ENCODE data around the gene SESN1.

GRCh38 chr6:109094416-109095035, at the start of gene SESN1:
- peak in 1 of 2 experiments; percentile 27; a peak in 1 of 5 replicates for TF ChIP-seq JUN (IDR thresholded peaks at IDR 0.05)
- TF ChIP-seq, protein P1, sequence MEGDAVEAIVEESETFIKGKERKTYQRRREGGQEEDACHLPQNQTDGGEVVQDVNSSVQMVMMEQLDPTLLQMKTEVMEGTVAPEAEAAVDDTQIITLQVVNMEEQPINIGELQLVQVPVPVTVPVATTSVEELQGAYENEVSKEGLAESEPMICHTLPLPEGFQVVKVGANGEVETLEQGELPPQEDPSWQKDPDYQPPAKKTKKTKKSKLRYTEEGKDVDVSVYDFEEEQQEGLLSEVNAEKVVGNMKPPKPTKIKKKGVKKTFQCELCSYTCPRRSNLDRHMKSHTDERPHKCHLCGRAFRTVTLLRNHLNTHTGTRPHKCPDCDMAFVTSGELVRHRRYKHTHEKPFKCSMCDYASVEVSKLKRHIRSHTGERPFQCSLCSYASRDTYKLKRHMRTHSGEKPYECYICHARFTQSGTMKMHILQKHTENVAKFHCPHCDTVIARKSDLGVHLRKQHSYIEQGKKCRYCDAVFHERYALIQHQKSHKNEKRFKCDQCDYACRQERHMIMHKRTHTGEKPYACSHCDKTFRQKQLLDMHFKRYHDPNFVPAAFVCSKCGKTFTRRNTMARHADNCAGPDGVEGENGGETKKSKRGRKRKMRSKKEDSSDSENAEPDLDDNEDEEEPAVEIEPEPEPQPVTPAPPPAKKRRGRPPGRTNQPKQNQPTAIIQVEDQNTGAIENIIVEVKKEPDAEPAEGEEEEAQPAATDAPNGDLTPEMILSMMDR (IDR thresholded peaks at IDR 0.05): no peak
- TF ChIP-seq REST (IDR thresholded peaks at IDR 0.05): no peak
- TF ChIP-seq, protein P2, sequence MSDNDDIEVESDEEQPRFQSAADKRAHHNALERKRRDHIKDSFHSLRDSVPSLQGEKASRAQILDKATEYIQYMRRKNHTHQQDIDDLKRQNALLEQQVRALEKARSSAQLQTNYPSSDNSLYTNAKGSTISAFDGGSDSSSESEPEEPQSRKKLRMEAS (IDR thresholded peaks at IDR 0.05): no peak; the same call in none of the 2 replicates
- no peak for TF ChIP-seq BHLHE40 (IDR thresholded peaks at IDR 0.05; ENCODE audit: low read depth, low read length)
- TF ChIP-seq MAFK (IDR thresholded peaks at IDR 0.05; ENCODE audit: partially characterized antibody): no peak
- TF ChIP-seq CEBPB (IDR thresholded peaks at IDR 0.05): no peak
- TF ChIP-seq POLR2A (IDR thresholded peaks at IDR 0.05; ENCODE audit: low read length): peak; percentile 76
- TF ChIP-seq CHD4 (IDR thresholded peaks at IDR 0.05; ENCODE audit: borderline replicate concordance): no peak
- TF ChIP-seq NR3C1 (IDR thresholded peaks at IDR 0.05): no peak
